NCI-H2081 (cell line): ENCODE data around the gene GLIS2.

Source experiments
- DNase-seq, 2 experiments: peaks; one replicate each; lab custom pipeline; 2025; lab: John Stamatoyannopoulos, UW

GLIS2 gene

GRCh38 chr16:4370151-4370550, 54.3 kb downstream of the GLIS2 start:
- DNase-seq, result no peak

GRCh38 chr16:4370570-4371356, 54.9 kb downstream of the GLIS2 start:
- DNase-seq, result no peak

- no peak for DNase-seq
These were observed 55.6 kb downstream of the GLIS2 start, which contains the start of gene VASN for GRCh38 chr16:4371357-4372000. Gene VASN, plus strand, starts transcription at chr16:4371848. Its CDS starts 9,030 bp downstream, at chr16:4380878.

- DNase-seq, result no peak
These were observed 56.2 kb downstream of the GLIS2 start for GRCh38 chr16:4372001-4372577.

GRCh38 chr16:4372578-4373355, 56.9 kb downstream of the GLIS2 start:
- peak; percentile 47 to 75 for DNase-seq

GRCh38 chr16:4373356-4373908, 57.6 kb downstream of the GLIS2 start:
- no peak for DNase-seq

GRCh38 chr16:4373909-4374742, 58.3 kb downstream of the GLIS2 start:
- no peak for DNase-seq

- no peak for DNase-seq
These were observed 59.9 kb downstream of the GLIS2 start for GRCh38 chr16:4375717-4376116.

GRCh38 chr16:4376126-4376892, 60.4 kb downstream of the GLIS2 start:
- no peak for DNase-seq

- DNase-seq, result no peak
These were observed 61.2 kb downstream of the GLIS2 start for GRCh38 chr16:4376893-4377572.

- no peak for DNase-seq
These were observed 61.8 kb downstream of the GLIS2 start for GRCh38 chr16:4377573-4378154.

- DNase-seq, result no peak
These were observed 62.3 kb downstream of the GLIS2 start for GRCh38 chr16:4378161-4378666.

- DNase-seq, result no peak
These were observed 63.3 kb downstream of the GLIS2 start for GRCh38 chr16:4378999-4379690.

- no peak for DNase-seq
These were observed 64.5 kb downstream of the GLIS2 start for GRCh38 chr16:4380119-4381063.

GRCh38 chr16:4381072-4381934, 65.4 kb downstream of the GLIS2 start:
- no peak for DNase-seq
